Measurements from ENCODE around the gene NUDT4.

Gene NUDT4

GRCh38 chr12:93352321-93352720 lies 25.4 kb upstream of the NUDT4 start:
- Histone ChIP-seq H3K4me1 (ENCODE audit: insufficient read depth, low read length) (no peaks in the 10 kb centered on the region), H3K9me3 (ENCODE audit: insufficient read depth, low read depth, low read length) (no peaks in the 10 kb centered on the region), H3K27me3 (ENCODE audit: insufficient read depth, low read length) (no peaks in the 10 kb centered on the region), H3K36me3 (ENCODE audit: insufficient read depth, low read depth, low read length) (no peaks in the 10 kb centered on the region), H3K9ac (ENCODE audit: low read depth, low read length) (no peak overlapping the region), H3K27ac (ENCODE audit: low read length) (no peak overlapping the region), H3K4me3 (ENCODE audit: low read length) (no peak overlapping the region)

DNA sequence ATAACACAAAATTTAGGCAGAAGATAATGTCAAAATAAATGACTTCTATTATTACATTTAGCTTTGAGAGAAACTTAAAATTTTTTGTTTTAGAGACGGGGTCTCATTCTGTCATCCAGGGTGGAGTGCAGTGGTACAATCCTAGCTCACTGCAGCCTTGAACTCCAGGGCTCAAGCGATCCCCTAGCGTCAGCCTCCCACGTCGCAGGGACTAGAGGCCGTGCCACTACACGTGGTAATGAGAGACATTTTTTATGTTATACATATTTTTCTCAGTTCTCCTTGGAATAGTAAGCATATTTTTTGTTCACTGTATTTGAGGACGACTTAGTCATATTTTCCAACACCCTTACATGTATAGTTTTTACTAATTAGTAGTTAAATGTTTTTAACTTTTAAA lies 21.5 kb upstream of the NUDT4 start:
- Histone ChIP-seq H3K4me3 (ENCODE audit: low read length) (no peak overlapping the region), H3K27ac (ENCODE audit: low read length) (no peak overlapping the region), H3K27me3 (ENCODE audit: insufficient read depth, low read length) (no peaks in the 10 kb centered on the region), H3K36me3 (ENCODE audit: insufficient read depth, low read depth, low read length) (no peaks in the 10 kb centered on the region), H3K9ac (ENCODE audit: low read depth, low read length) (no peak overlapping the region), H3K9me3 (ENCODE audit: insufficient read depth, low read depth, low read length) (no peaks in the 10 kb centered on the region), H3K4me1 (ENCODE audit: insufficient read depth, low read length) (no peaks in the 10 kb centered on the region)

GRCh38 chr12:93358058-93358457 lies 19.7 kb upstream of the NUDT4 start:
- Histone ChIP-seq H3K4me1 (ENCODE audit: insufficient read depth, low read length) (no peaks in the 10 kb centered on the region), H3K27ac (ENCODE audit: low read length) (no peak overlapping the region), H3K4me3 (ENCODE audit: low read length) (no peak overlapping the region), H3K9ac (ENCODE audit: low read depth, low read length) (no peak overlapping the region), H3K36me3 (ENCODE audit: insufficient read depth, low read depth, low read length) (no peaks in the 10 kb centered on the region), H3K9me3 (ENCODE audit: insufficient read depth, low read depth, low read length) (no peaks in the 10 kb centered on the region), H3K27me3 (ENCODE audit: insufficient read depth, low read length) (no peaks in the 10 kb centered on the region)

DNA sequence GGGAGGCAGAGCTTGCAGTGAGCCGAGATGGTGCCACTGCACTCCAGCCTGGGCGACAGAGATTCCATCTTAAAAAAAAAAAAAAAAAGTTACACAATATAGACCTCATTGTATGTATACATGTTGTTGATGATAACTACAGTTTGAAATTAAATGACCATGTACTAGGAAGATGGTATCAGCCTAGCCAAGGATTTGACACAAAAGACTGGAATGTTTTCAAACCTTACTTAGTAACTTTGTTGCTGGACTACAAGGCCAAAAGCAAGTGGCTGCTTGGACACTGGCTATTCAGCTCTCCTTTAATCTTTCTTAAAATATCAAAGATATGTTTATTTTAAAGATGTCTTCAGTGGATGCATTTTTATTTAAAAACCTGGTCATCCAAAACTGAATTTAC lies 18.9 kb upstream of the NUDT4 start:
- H3K4me3 ChIP-seq (ENCODE audit: low read length) = no peak overlapping the region
- H3K9ac ChIP-seq (ENCODE audit: low read depth, low read length) = no peak overlapping the region
- no peak overlapping the region for H3K27ac ChIP-seq (ENCODE audit: low read length)
- H3K36me3 ChIP-seq (ENCODE audit: insufficient read depth, low read depth, low read length) = no peaks in the 10 kb centered on the region
- H3K4me1 ChIP-seq (ENCODE audit: insufficient read depth, low read length) = no peaks in the 10 kb centered on the region
- no peaks in the 10 kb centered on the region for H3K27me3 ChIP-seq (ENCODE audit: insufficient read depth, low read length)
- no peaks in the 10 kb centered on the region for H3K9me3 ChIP-seq (ENCODE audit: insufficient read depth, low read depth, low read length)

- no peaks in the 10 kb centered on the region for H3K36me3 ChIP-seq (ENCODE audit: insufficient read depth, low read depth, low read length)
- no peaks in the 10 kb centered on the region for H3K27me3 ChIP-seq (ENCODE audit: insufficient read depth, low read length)
- H3K9me3 ChIP-seq (ENCODE audit: insufficient read depth, low read depth, low read length) = no peaks in the 10 kb centered on the region
- H3K27ac ChIP-seq (ENCODE audit: low read length) = no peak overlapping the region
- H3K9ac ChIP-seq (ENCODE audit: low read depth, low read length) = no peak overlapping the region
- no peaks in the 10 kb centered on the region for H3K4me1 ChIP-seq (ENCODE audit: insufficient read depth, low read length)
- no peak overlapping the region for H3K4me3 ChIP-seq (ENCODE audit: low read length)
Measured at GRCh38 chr12:93360688-93361087, 17.0 kb upstream of the NUDT4 start.

- no peak overlapping the region for H3K4me3 ChIP-seq (ENCODE audit: low read length)
- no peaks in the 10 kb centered on the region for H3K4me1 ChIP-seq (ENCODE audit: insufficient read depth, low read length)
- H3K27me3 ChIP-seq (ENCODE audit: insufficient read depth, low read length) = no peaks in the 10 kb centered on the region
- H3K27ac ChIP-seq (ENCODE audit: low read length) = no peak overlapping the region
- H3K36me3 ChIP-seq (ENCODE audit: insufficient read depth, low read depth, low read length) = no peaks in the 10 kb centered on the region
- H3K9me3 ChIP-seq (ENCODE audit: insufficient read depth, low read depth, low read length) = no peaks in the 10 kb centered on the region
- no peak overlapping the region for H3K9ac ChIP-seq (ENCODE audit: low read depth, low read length)
Measured at GRCh38 chr12:93361151-93361919, 16.4 kb upstream of the NUDT4 start.

DNA sequence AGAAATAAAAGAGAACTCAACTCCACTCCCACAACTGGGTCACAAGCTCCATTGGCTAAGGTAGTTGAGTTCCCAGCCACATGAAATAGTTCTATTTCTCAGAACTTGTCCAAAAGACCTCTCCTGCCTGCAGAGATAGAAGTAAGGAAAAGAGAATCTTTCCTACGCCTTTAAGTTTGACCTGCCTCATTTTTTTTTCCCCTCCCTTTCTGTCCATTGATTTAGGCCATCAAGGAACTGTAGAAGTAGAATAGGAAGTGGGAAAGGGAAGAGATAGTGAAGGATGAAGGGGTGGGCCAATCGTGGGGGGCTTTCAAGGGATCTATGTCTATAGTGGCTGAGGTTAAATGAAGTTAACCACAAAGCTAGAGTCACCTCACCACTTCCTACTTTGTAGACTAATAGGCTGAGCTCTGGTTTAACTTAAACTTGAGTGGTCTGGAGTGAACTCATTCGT lies 13.9 kb upstream of the NUDT4 start:
- Histone ChIP-seq H3K9me3 (ENCODE audit: insufficient read depth, low read depth, low read length) (no peaks in the 10 kb centered on the region), H3K9ac (ENCODE audit: low read depth, low read length) (no peak overlapping the region), H3K4me1 (ENCODE audit: insufficient read depth, low read length) (no peaks in the 10 kb centered on the region), H3K27ac (ENCODE audit: low read length) (no peak overlapping the region), H3K27me3 (ENCODE audit: insufficient read depth, low read length) (no peaks in the 10 kb centered on the region), H3K36me3 (ENCODE audit: insufficient read depth, low read depth, low read length) (no peaks in the 10 kb centered on the region), H3K4me3 (ENCODE audit: low read length) (no peak overlapping the region)

- no peak overlapping the region for H3K4me3 ChIP-seq (ENCODE audit: low read length)
- H3K9me3 ChIP-seq (ENCODE audit: insufficient read depth, low read depth, low read length) = no peaks in the 10 kb centered on the region
- H3K36me3 ChIP-seq (ENCODE audit: insufficient read depth, low read depth, low read length) = no peaks in the 10 kb centered on the region
- no peak overlapping the region for H3K9ac ChIP-seq (ENCODE audit: low read depth, low read length)
- no peaks in the 10 kb centered on the region for H3K27me3 ChIP-seq (ENCODE audit: insufficient read depth, low read length)
- no peak overlapping the region for H3K27ac ChIP-seq (ENCODE audit: low read length)
- peaks cover 8% of the 10 kb centered on the region for H3K4me1 ChIP-seq (ENCODE audit: insufficient read depth, low read length)
Measured at GRCh38 chr12:93365616-93366405, 11.9 kb upstream of the NUDT4 start.

DNA sequence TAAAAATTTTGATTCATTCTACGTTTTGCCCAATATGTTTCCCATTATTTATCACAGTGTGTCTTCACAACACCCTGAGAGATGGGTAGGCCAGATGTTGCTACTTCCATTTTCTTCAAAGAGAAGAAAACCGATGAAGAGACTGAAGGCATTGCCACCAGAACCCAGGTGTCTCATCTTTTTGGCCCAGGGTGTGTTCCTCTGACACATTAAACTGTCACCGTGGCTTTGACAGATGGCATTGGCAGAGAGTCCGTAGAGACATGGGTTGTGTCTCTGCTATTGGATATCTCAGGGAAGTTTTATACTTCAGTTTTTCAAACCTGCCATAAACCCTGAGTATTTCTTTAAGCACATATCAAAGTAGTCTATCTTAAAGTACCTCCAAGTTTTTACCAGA lies 11.3 kb upstream of the NUDT4 start:
- Histone ChIP-seq H3K4me1 (ENCODE audit: insufficient read depth, low read length) (peaks cover 8% of the 10 kb centered on the region), H3K9ac (ENCODE audit: low read depth, low read length) (no peak overlapping the region), H3K4me3 (ENCODE audit: low read length) (no peak overlapping the region), H3K27me3 (ENCODE audit: insufficient read depth, low read length) (no peaks in the 10 kb centered on the region), H3K36me3 (ENCODE audit: insufficient read depth, low read depth, low read length) (no peaks in the 10 kb centered on the region), H3K9me3 (ENCODE audit: insufficient read depth, low read depth, low read length) (no peaks in the 10 kb centered on the region), H3K27ac (ENCODE audit: low read length) (no peak overlapping the region)

DNA sequence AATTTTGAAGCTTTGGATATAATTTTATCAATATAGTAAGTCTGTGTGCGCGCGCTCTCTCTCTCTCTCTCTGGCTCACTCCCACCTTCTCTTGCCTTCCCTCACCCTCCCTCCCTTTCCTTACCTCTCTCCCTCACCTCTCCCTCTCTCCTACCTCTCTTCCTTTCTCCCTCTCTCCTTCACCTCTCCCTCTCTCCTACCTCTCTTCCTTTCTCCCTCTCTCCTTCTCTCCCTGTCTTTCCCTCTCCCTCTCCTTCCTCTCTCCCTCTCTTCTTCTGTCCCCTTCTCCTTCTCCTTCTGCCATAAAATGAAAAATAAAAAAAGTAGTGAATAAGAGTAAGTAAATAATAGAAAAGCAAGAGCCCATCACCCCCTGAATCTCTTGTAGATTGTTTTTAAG lies 9.0 kb upstream of the NUDT4 start:
- Histone ChIP-seq H3K27me3 (ENCODE audit: insufficient read depth, low read length) (no peaks in the 10 kb centered on the region), H3K36me3 (ENCODE audit: insufficient read depth, low read depth, low read length) (no peaks in the 10 kb centered on the region), H3K4me1 (ENCODE audit: insufficient read depth, low read length) (peaks cover 16% of the 10 kb centered on the region), H3K9ac (ENCODE audit: low read depth, low read length) (no peak overlapping the region), H3K4me3 (ENCODE audit: low read length) (peak overlapping the region; percentile 29; the same call in 1 of the 2 replicates), H3K27ac (ENCODE audit: low read length) (no peak overlapping the region), H3K9me3 (ENCODE audit: insufficient read depth, low read depth, low read length) (no peaks in the 10 kb centered on the region)

DNA sequence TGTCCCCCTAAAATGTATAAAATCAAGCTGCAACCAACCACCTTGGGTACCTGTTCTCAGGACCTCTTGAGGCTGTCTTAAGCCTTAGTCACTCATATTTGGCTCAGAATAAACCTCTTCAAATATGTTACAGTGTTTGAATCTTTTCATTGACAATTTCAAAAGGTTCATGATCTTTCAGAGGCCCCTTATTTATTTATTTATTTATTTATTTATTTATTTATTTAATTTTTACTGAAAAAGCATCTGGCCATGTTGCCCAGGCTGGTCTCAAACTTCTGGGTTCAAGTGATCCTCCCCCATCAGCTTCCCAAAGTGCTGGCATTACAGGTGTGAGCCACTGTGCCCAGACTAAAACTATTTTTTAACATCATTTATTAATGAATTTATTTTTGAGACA lies 8.2 kb upstream of the NUDT4 start:
- H3K9me3 ChIP-seq (ENCODE audit: insufficient read depth, low read depth, low read length) = no peaks in the 10 kb centered on the region
- no peak overlapping the region for H3K27ac ChIP-seq (ENCODE audit: low read length)
- H3K4me3 ChIP-seq (ENCODE audit: low read length) = peak overlapping the region; percentile 29; the same call in 1 of the 2 replicates
- no peak overlapping the region for H3K9ac ChIP-seq (ENCODE audit: low read depth, low read length)
- H3K4me1 ChIP-seq (ENCODE audit: insufficient read depth, low read length) = peaks cover 22% of the 10 kb centered on the region
- H3K36me3 ChIP-seq (ENCODE audit: insufficient read depth, low read depth, low read length) = no peaks in the 10 kb centered on the region
- H3K27me3 ChIP-seq (ENCODE audit: insufficient read depth, low read length) = no peaks in the 10 kb centered on the region

GRCh38 chr12:93370947-93371346 lies 6.8 kb upstream of the NUDT4 start:
- Histone ChIP-seq H3K36me3 (ENCODE audit: insufficient read depth, low read depth, low read length) (no peaks in the 10 kb centered on the region), H3K27me3 (ENCODE audit: insufficient read depth, low read length) (no peaks in the 10 kb centered on the region), H3K4me3 (ENCODE audit: low read length) (0 out of 2 replicates have a peak overlapping the region, but pooled peaks have one; percentile 13), H3K4me1 (ENCODE audit: insufficient read depth, low read length) (peaks cover 22% of the 10 kb centered on the region), H3K9ac (ENCODE audit: low read depth, low read length) (no peak overlapping the region), H3K27ac (ENCODE audit: low read length) (no peak overlapping the region), H3K9me3 (ENCODE audit: insufficient read depth, low read depth, low read length) (no peaks in the 10 kb centered on the region)

Measured in iPS-20b (cell line).